ENCODE measurements around the gene MAFB. TPM values are rescaled to one million over a fixed set of nuclear protein-coding genes. Genes with fewer than 3 reads are reported as not detected.

The MAFB gene
- total RNA-seq, 4 donors from 2014 or later: 36.2 to 61.7 (median 39.6) TPM

DNA sequence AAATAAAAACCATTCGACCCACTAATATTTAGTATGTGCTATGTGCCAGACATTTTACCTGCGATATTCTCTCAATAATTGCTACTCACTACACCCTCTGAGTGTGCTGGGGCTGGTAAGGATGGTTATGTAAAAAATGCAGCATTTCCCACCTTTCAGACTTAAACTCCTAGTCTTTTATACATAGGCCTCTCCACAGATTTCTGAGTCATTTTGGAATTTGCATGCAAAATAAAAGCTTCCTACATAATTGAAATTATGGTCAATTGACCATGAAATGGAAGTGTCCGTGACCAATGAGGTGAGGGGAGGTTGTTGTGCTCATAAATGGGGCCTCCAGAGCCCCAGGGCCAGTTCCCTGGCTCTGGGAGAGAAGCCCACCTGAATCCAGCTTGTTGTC is 37.7 kb upstream of the MAFB start:
- no peak overlapping the region for H3K27ac ChIP-seq
- no peaks in the 10 kb centered on the region for H3K27me3 ChIP-seq
- TF ChIP-seq, protein P1, sequence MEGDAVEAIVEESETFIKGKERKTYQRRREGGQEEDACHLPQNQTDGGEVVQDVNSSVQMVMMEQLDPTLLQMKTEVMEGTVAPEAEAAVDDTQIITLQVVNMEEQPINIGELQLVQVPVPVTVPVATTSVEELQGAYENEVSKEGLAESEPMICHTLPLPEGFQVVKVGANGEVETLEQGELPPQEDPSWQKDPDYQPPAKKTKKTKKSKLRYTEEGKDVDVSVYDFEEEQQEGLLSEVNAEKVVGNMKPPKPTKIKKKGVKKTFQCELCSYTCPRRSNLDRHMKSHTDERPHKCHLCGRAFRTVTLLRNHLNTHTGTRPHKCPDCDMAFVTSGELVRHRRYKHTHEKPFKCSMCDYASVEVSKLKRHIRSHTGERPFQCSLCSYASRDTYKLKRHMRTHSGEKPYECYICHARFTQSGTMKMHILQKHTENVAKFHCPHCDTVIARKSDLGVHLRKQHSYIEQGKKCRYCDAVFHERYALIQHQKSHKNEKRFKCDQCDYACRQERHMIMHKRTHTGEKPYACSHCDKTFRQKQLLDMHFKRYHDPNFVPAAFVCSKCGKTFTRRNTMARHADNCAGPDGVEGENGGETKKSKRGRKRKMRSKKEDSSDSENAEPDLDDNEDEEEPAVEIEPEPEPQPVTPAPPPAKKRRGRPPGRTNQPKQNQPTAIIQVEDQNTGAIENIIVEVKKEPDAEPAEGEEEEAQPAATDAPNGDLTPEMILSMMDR (IDR thresholded peaks at IDR 0.05): no peak
- TF ChIP-seq POLR2A (IDR thresholded peaks at IDR 0.05): no peak
- H3K4me3 ChIP-seq: no peak overlapping the region
- H3K4me1 ChIP-seq: no peaks in the 10 kb centered on the region
- no peak for DNase-seq
- no peaks in the 10 kb centered on the region for H3K9me3 ChIP-seq
- intact Hi-C loops (cut with DNase I): no loop called here
- H3K36me3 ChIP-seq: no peaks in the 10 kb centered on the region
- WGBS, 2 donors: 66 to 81% methylated on average over 3 of the region's 3 CpGs

DNA sequence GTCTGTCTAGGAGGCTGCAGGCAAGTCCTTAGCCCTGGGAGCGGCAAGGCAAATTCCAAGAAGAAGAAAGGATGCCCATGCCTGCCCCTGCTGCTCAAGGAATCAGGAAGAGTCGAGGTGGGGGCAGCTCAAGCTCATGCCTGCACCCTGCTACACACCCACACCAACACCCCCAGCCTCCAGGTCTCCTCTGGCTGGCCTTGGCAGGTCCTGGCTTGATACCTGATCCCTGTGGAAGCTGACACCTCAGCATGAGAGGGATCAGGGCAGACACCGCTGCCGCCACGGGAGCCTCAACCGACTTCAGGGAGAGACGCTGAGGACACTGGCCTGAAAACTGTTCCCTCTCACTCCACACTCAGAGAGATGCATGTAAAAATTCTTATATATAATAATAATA is 35.5 kb upstream of the MAFB start:
- no peaks in the 10 kb centered on the region for H3K9me3 ChIP-seq
- DNase-seq: no peak
- no peak overlapping the region for H3K4me3 ChIP-seq
- 41 to 73% methylated on average over 5 to 7 of the region's 7 CpGs for WGBS, 2 donors
- H3K27ac ChIP-seq: no peak overlapping the region
- intact Hi-C loops (cut with DNase I): no loop called here
- H3K4me1 ChIP-seq: no peaks in the 10 kb centered on the region
- H3K27me3 ChIP-seq: no peaks in the 10 kb centered on the region
- no peaks in the 10 kb centered on the region for H3K36me3 ChIP-seq
- no peak for TF ChIP-seq POLR2A (IDR thresholded peaks at IDR 0.05)
- TF ChIP-seq, protein P1 (IDR thresholded peaks at IDR 0.05): no peak

DNA sequence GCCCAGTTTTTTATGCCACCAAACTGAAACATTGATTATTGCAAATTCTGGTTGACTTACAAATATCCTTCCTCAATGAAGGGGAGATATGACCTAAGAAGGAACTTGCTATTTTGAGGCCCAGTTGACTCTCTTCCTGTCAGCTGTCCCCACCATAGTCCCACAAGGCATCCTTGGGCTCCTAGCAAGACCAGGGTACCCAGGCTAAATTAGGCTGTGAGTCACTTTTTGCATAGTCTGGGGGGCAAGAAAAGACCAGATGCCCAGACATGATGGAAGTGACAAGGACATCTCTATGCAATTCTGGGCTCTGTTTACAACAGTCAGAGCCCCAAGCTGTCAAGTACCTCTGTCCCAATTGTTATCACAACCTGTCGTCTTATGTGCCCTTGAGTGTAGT is 31.8 kb upstream of the MAFB start:
- Histone ChIP-seq H3K9me3 (no peaks in the 10 kb centered on the region), H3K36me3 (no peaks in the 10 kb centered on the region), H3K4me3 (no peak overlapping the region), H3K27ac (no peak overlapping the region), H3K27me3 (no peaks in the 10 kb centered on the region), H3K4me1 (peaks cover 0 to 4% (median 4%) of the 10 kb centered on the region in 3 donors)
- DNase-seq: no peak
- TF ChIP-seq, protein P1 (IDR thresholded peaks at IDR 0.05): no peak
- no peak for TF ChIP-seq POLR2A (IDR thresholded peaks at IDR 0.05)
- WGBS, 2 donors: 70 to 100% methylated on average over 1 of the region's 1 CpG
- intact Hi-C loops (cut with DNase I): no loop called here

DNA sequence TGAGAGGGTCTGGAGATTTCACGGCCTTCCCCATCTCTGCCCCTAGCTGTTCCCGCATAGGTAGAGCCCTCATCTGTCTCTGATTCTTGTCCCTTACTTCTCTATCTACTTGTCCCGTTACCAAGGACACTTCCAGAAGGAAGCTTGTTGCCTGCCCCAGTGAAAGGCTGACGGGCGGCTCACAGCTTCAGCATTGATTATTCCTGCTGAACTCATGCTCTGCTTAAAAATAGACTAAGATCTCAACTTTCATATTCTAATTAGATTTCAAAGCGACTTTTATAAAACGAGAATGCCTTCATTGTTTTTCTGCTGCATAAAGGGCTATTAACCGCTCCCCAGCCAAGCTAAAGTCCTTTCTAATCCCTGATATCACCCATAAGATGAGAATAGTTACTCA is 31.1 kb upstream of the MAFB start:
- no peak for DNase-seq
- no peak overlapping the region for H3K27ac ChIP-seq
- H3K4me1 ChIP-seq: peaks cover 0 to 4% (median 4%) of the 10 kb centered on the region in 3 donors
- 69 to 80% methylated on average over 8 of the region's 8 CpGs for WGBS, 2 donors
- no peaks in the 10 kb centered on the region for H3K36me3 ChIP-seq
- intact Hi-C loops (cut with DNase I): no loop called here
- TF ChIP-seq, protein P1 (IDR thresholded peaks at IDR 0.05): no peak
- no peak for TF ChIP-seq POLR2A (IDR thresholded peaks at IDR 0.05)
- H3K4me3 ChIP-seq: no peak overlapping the region
- H3K9me3 ChIP-seq: no peaks in the 10 kb centered on the region
- H3K27me3 ChIP-seq: peaks cover 0 to under 1% (median 0%) of the 10 kb centered on the region in 4 donors

DNA sequence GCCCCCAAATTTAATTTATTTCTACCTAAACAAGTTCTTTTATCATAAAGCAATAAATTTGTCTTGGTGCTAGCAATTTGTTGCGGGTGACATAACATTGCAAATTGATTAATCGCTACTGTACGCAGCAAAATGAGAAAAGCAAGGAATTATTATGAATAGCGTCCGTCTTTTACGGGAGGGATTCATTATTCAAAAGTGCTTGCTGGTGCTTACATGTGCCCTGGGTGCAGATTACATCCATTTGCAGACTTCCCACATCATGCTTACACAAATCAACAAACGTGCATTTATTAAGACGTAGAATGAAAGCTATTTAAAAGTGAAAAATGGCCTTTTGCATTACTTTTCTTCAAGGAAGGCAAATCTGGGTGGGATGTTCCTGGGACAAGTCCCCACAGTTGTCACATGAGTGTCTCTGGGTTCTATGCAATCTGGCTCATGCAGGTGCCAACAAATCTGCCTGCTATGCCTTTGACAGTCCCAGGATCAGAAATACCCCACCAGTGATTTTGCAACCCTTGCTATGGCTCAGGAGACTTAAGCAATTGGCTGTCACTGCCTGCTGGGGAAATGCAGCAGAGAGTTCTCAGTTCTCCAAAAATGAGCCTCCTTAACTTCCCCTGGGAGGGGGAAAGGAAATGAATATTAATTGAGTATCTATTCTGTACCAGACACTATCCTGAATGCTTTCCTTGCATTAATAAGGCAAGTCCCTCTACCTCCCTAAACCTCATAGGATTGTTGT is 30.1 kb upstream of the MAFB start:
- peaks cover 0 to 6% (median 0%) of the 10 kb centered on the region in 4 donors for H3K27me3 ChIP-seq
- H3K4me3 ChIP-seq: no peak overlapping the region
- TF ChIP-seq, protein P1 (IDR thresholded peaks at IDR 0.05): no peak
- no peak for TF ChIP-seq POLR2A (IDR thresholded peaks at IDR 0.05)
- H3K27ac ChIP-seq: no peak overlapping the region
- H3K9me3 ChIP-seq: no peaks in the 10 kb centered on the region
- intact Hi-C loops (cut with DNase I): no loop called here
- no peaks in the 10 kb centered on the region for H3K36me3 ChIP-seq
- DNase-seq: no peak
- WGBS, 2 donors: 78 to 85% methylated on average over 8 of the region's 8 CpGs
- H3K4me1 ChIP-seq: peaks cover 0 to 4% (median 4%) of the 10 kb centered on the region in 3 donors
